Progenitor cell of endocrine pancreas (in vitro differentiated cells): ENCODE results near the gene SORCS2. TPM values are rescaled to one million over a fixed set of nuclear protein-coding genes. Genes with fewer than 3 reads are reported as not detected.

Source experiments
- DNase-seq: peaks from one replicate; pipeline ENCODE4 v3.0.0; 2021; ENCODE audit warnings: low spot score; ENCODE audit not compliant: unreplicated experiment
- H3K27ac Mint-ChIP-seq: 2 replicates; pipeline ENCODE4 v1.8.0; 2021; ENCODE audit warnings: mild to moderate bottlenecking, moderate library complexity, mixed read lengths
- H3K27me3 Mint-ChIP-seq: 2 replicates; pipeline ENCODE4 v1.8.0; 2021; ENCODE audit warnings: mixed read lengths
- H3K36me3 Mint-ChIP-seq: 2 replicates; pipeline ENCODE4 v1.8.0; 2022; ENCODE audit warnings: mixed read lengths; ENCODE audit not compliant: insufficient read depth
- H3K4me1 Mint-ChIP-seq: 2 replicates; pipeline ENCODE4 v1.8.0; 2021; ENCODE audit warnings: low read depth, mixed read lengths
- H3K4me3 Mint-ChIP-seq: 2 replicates; pipeline ENCODE4 v1.8.0; 2021; ENCODE audit warnings: low read depth, mild to moderate bottlenecking, moderate library complexity, mixed read lengths
- H3K9me3 Mint-ChIP-seq: 2 replicates; pipeline ENCODE4 v1.8.0; 2021; ENCODE audit warnings: low read depth, mixed read lengths
- CTCF ChIP-seq: fragments of 200-600 bp; sonication (generic); IDR thresholded peaks from one replicate; pipeline ENCODE4 v1.5.0; 2021; ENCODE audit warnings: antibody characterized with exemption, mild to moderate bottlenecking; ENCODE audit not compliant: unreplicated experiment
- total RNA-seq: library from RNA; stranded (reverse); gene quantifications from 2 replicates; pipeline ENCODE4 v1.2.1, GENCODE V29; 2021

Gene SORCS2
- total RNA-seq, 1 donor from 2014 or later, result 2.2 TPM

GRCh38 chr4:7539186-7539585 lies 346.8 kb downstream of the SORCS2 start:
- H3K4me3 Mint-ChIP-seq, result no peak overlapping the region
- no peak for TF ChIP-seq CTCF
- H3K27me3 Mint-ChIP-seq, result peaks cover 6% of the 10 kb centered on the region
- peaks cover 3% of the 10 kb centered on the region for H3K4me1 Mint-ChIP-seq
- DNase-seq, result no peak
- no peak overlapping the region for H3K27ac Mint-ChIP-seq
- H3K9me3 Mint-ChIP-seq, result no peaks in the 10 kb centered on the region
- H3K36me3 Mint-ChIP-seq, result no peaks in the 10 kb centered on the region

- Mint-ChIP-seq H3K27ac (no peak overlapping the region), H3K36me3 (no peaks in the 10 kb centered on the region), H3K4me1 (peaks cover 3% of the 10 kb centered on the region), H3K9me3 (no peaks in the 10 kb centered on the region), H3K4me3 (no peak overlapping the region), H3K27me3 (peaks cover 6% of the 10 kb centered on the region)
- no peak for DNase-seq
- TF ChIP-seq CTCF, result no peak
These were observed 347.3 kb downstream of the SORCS2 start for GRCh38 chr4:7539659-7540058.

GRCh38 chr4:7540206-7540605 lies 347.9 kb downstream of the SORCS2 start:
- H3K27me3 Mint-ChIP-seq, result peaks cover 6% of the 10 kb centered on the region
- no peaks in the 10 kb centered on the region for H3K9me3 Mint-ChIP-seq
- no peak for TF ChIP-seq CTCF
- no peak overlapping the region for H3K4me3 Mint-ChIP-seq
- no peak overlapping the region for H3K27ac Mint-ChIP-seq
- peaks cover 3% of the 10 kb centered on the region for H3K4me1 Mint-ChIP-seq
- no peaks in the 10 kb centered on the region for H3K36me3 Mint-ChIP-seq
- DNase-seq, result no peak

GRCh38 chr4:7540654-7541413 lies 348.5 kb downstream of the SORCS2 start:
- H3K4me1 Mint-ChIP-seq, result peaks cover 3% of the 10 kb centered on the region
- H3K4me3 Mint-ChIP-seq, result no peak overlapping the region

GRCh38 chr4:7541414-7541810 lies 349.1 kb downstream of the SORCS2 start:
- Mint-ChIP-seq H3K9me3 (no peaks in the 10 kb centered on the region), H3K4me1 (peaks cover 3% of the 10 kb centered on the region), H3K36me3 (no peaks in the 10 kb centered on the region), H3K4me3 (no peak overlapping the region), H3K27me3 (peaks cover 7% of the 10 kb centered on the region), H3K27ac (no peak overlapping the region)
- DNase-seq, result no peak
- no peak for TF ChIP-seq CTCF

More at GRCh38 chr4:7540654-7541413, 348.5 kb downstream of the SORCS2 start:
- H3K9me3 Mint-ChIP-seq, result no peaks in the 10 kb centered on the region
- no peaks in the 10 kb centered on the region for H3K36me3 Mint-ChIP-seq
- no peak overlapping the region for H3K27ac Mint-ChIP-seq
- TF ChIP-seq CTCF, result no peak
- no peak for DNase-seq
- peaks cover 9% of the 10 kb centered on the region for H3K27me3 Mint-ChIP-seq
